Measurements from ENCODE around the gene THRA. TPM values are rescaled to one million over a fixed set of nuclear protein-coding genes. Genes with fewer than 3 reads are reported as not detected.

Gene THRA
- total RNA-seq, 4 donors from 2014 or later, result 34.0 to 52.9 (median 44.8) TPM

GRCh38 chr17:40113110-40113906 is 50.5 kb downstream of the THRA start:
- H3K27ac ChIP-seq, result peak overlapping the region; percentile 75 to 94 (median 93)
- H3K36me3 ChIP-seq, result no peaks in the 10 kb centered on the region
- peak; percentile 95 for DNase-seq
- 0% methylated on average over 17 of the region's 17 CpGs for WGBS, 2 donors
- H3K4me3 ChIP-seq (replicated peaks in 1 of 3), result peak overlapping the region in 1 of 3 donors; percentile 2
- no peaks in the 10 kb centered on the region for H3K27me3 ChIP-seq
- intact Hi-C loops (cut with DNase I), result no loop called here
- no peaks in the 10 kb centered on the region for H3K9me3 ChIP-seq
- TF ChIP-seq POLR2A (IDR thresholded peaks at IDR 0.05) (peak in 1 of 2 donors; percentile 56), CTCF (IDR thresholded peaks at IDR 0.05) (peak; percentile 54 to 98 (median 90))
- H3K4me1 ChIP-seq, result peaks cover 45 to 65% of the 10 kb centered on the region in 2 donors

- WGBS, 2 donors, result 26 to 32% methylated on average over 5 of the region's 5 CpGs
- H3K27ac ChIP-seq, result peak overlapping the region; percentile 75 to 94 (median 93)
- H3K4me1 ChIP-seq, result peaks cover 40 to 59% of the 10 kb centered on the region in 2 donors
- no peak for DNase-seq
- H3K9me3 ChIP-seq, result no peaks in the 10 kb centered on the region
- H3K36me3 ChIP-seq, result no peaks in the 10 kb centered on the region
- H3K27me3 ChIP-seq, result no peaks in the 10 kb centered on the region
- TF ChIP-seq CTCF (IDR thresholded peaks at IDR 0.05) (no peak), POLR2A (IDR thresholded peaks at IDR 0.05) (no peak)
- H3K4me3 ChIP-seq (replicated peaks in 1 of 3), result peak overlapping the region in 1 of 3 donors; percentile 2
- intact Hi-C loops (cut with DNase I), result no loop called here
Measured at GRCh38 chr17:40113907-40114245, 51.1 kb downstream of the THRA start.

- intact Hi-C loops (cut with DNase I), result no loop called here
- no peak overlapping the region for H3K4me3 ChIP-seq (replicated peaks in 1 of 3)
- H3K9me3 ChIP-seq, result no peaks in the 10 kb centered on the region
- 33 to 43% methylated on average over 2 of the region's 2 CpGs for WGBS, 2 donors
- no peak for DNase-seq
- H3K4me1 ChIP-seq, result peaks cover 34 to 48% of the 10 kb centered on the region in 2 donors
- H3K27me3 ChIP-seq, result no peaks in the 10 kb centered on the region
- peak overlapping the region in 2 of 3 donors; percentile 93 to 94 for H3K27ac ChIP-seq
- TF ChIP-seq POLR2A (IDR thresholded peaks at IDR 0.05) (no peak), CTCF (IDR thresholded peaks at IDR 0.05) (no peak)
- no peaks in the 10 kb centered on the region for H3K36me3 ChIP-seq
Measured at GRCh38 chr17:40115101-40115436, 52.3 kb downstream of the THRA start.

- TF ChIP-seq CTCF (IDR thresholded peaks at IDR 0.05) (no peak), POLR2A (IDR thresholded peaks at IDR 0.05) (peak; percentile 36 to 70)
- peaks cover 14 to 15% of the 10 kb centered on the region in 2 donors for H3K4me1 ChIP-seq
- WGBS, 2 donors, result 1% methylated on average over 44 to 49 of the region's 82 CpGs
- peak within 1 kb of the TSS; percentile 87 to 97 (median 97) for H3K27ac ChIP-seq
- peak within 1 kb of the TSS; percentile 75 to 99 (median 86) for H3K4me3 ChIP-seq (replicated peaks in 1 of 3)
- peak; percentile 87 to 88 for DNase-seq
- H3K27me3 ChIP-seq, result no peaks in the 10 kb centered on the region
- peaks cover 0 to 2% of the 10 kb centered on the region in 2 donors for H3K36me3 ChIP-seq
- H3K9me3 ChIP-seq, result no peaks in the 10 kb centered on the region
- intact Hi-C loops (cut with DNase I), result loop anchor here (5.0 kb wide), 1 partner anchor 46 kb away; no protein-coding TSS in a partner anchor
Measured at GRCh38 chr17:40121181-40122135, 58.7 kb downstream of the THRA start, which contains the start of gene MSL1. MSL1 (plus strand) TSS chr17:40121971; CDS start chr17:40122613, 642 bp downstream.

All from thyroid gland (tissue), 4 donors.